ENCODE measurements around the gene DOCK10. TPM values are rescaled to one million over a fixed set of nuclear protein-coding genes. Genes with fewer than 3 reads are reported as not detected.

Gene DOCK10
- total RNA-seq, 2 experiments from 2014 or later, result 40.8 to 68.2 TPM

- BruUV-seq (replicated peaks), result no TSS peak
- Histone ChIP-seq H3K4me3 (ENCODE audit: low read depth, low read length, poor library complexity, severe bottlenecking) (no peak overlapping the region), H3K79me2 (ENCODE audit: insufficient read depth, low read depth, low read length) (no peaks in the 10 kb centered on the region), H3K36me3 (ENCODE audit: insufficient read depth, low read length) (peaks cover 65% of the 10 kb centered on the region), H4K20me1 (ENCODE audit: insufficient read depth, low read length) (no peaks in the 10 kb centered on the region), H3K9me2 (ENCODE audit: insufficient read depth, low read length) (no peaks in the 10 kb centered on the region), H3K9me3 (ENCODE audit: low read length) (no peaks in the 10 kb centered on the region), H3K27ac (ENCODE audit: low read depth, low read length, poor library complexity, severe bottlenecking) (no peak overlapping the region), H2AFZ (ENCODE audit: low read length) (no peak overlapping the region), H3K4me1 (ENCODE audit: insufficient read depth, low read length, poor library complexity, severe bottlenecking) (peaks cover 31% of the 10 kb centered on the region), H3K4me2 (ENCODE audit: low read length) (no peak overlapping the region)
- ChIA-PET CTCF (ENCODE audit: unreplicated experiment) (no interaction called here), POLR2A (interaction anchor here (0.7 to 3.0 kb wide), 9 partner anchors 22 to 416 kb away, joined by 3 to 19 read pairs (median 3); no protein-coding TSS in a partner anchor)
- TF ChIP-seq EZH2phosphoT487 (IDR thresholded peaks at IDR 0.05; ENCODE audit: borderline replicate concordance, low read depth, low read length), result no peak
- TF ChIP-seq CTCF (conservative IDR thresholded peaks at IDR 0.05; ENCODE audit: low read length), result no peak
- intact Hi-C loops (cut with micrococcal nuclease; ENCODE audit: unreplicated experiment), result loop anchor here (5.0 kb wide), 1 partner anchor 108 kb away; no protein-coding TSS in a partner anchor
- DNase-seq (ENCODE audit: low spot score), result no peak
Observed at GRCh38 chr2:224775647-224776046, 266.6 kb downstream of the DOCK10 start.

- Histone ChIP-seq H3K4me2 (ENCODE audit: low read length) (no peak overlapping the region), H3K9me3 (ENCODE audit: low read length) (no peaks in the 10 kb centered on the region), H3K4me1 (ENCODE audit: insufficient read depth, low read length, poor library complexity, severe bottlenecking) (peaks cover 35% of the 10 kb centered on the region), H3K9me2 (ENCODE audit: insufficient read depth, low read length) (no peaks in the 10 kb centered on the region), H4K20me1 (ENCODE audit: insufficient read depth, low read length) (no peaks in the 10 kb centered on the region), H3K4me3 (ENCODE audit: low read depth, low read length, poor library complexity, severe bottlenecking) (no peak overlapping the region), H2AFZ (ENCODE audit: low read length) (no peak overlapping the region), H3K79me2 (ENCODE audit: insufficient read depth, low read depth, low read length) (no peaks in the 10 kb centered on the region), H3K27ac (ENCODE audit: low read depth, low read length, poor library complexity, severe bottlenecking) (no peak overlapping the region), H3K36me3 (ENCODE audit: insufficient read depth, low read length) (peaks cover 74% of the 10 kb centered on the region)
- DNase-seq (ENCODE audit: low spot score), result no peak
- ChIA-PET CTCF (ENCODE audit: unreplicated experiment) (no interaction called here), POLR2A (interaction anchor here (1.4 kb wide), 1 partner anchor 41 kb away, joined by 4 read pairs; no protein-coding TSS in a partner anchor)
- no TSS peak for BruUV-seq (replicated peaks)
- intact Hi-C loops (cut with micrococcal nuclease; ENCODE audit: unreplicated experiment), result loop anchor here (5.0 kb wide), 1 partner anchor 107 kb away; no protein-coding TSS in a partner anchor
- TF ChIP-seq EZH2phosphoT487 (IDR thresholded peaks at IDR 0.05; ENCODE audit: borderline replicate concordance, low read depth, low read length), result no peak
- no peak for TF ChIP-seq CTCF (conservative IDR thresholded peaks at IDR 0.05; ENCODE audit: low read length)
Observed at GRCh38 chr2:224774735-224775134, 267.5 kb downstream of the DOCK10 start.

GRCh38 chr2:224772494-224772893 lies 269.8 kb downstream of the DOCK10 start:
- H3K4me3 ChIP-seq (ENCODE audit: low read depth, low read length, poor library complexity, severe bottlenecking), result no peak overlapping the region
- peaks cover 89% of the 10 kb centered on the region for H3K36me3 ChIP-seq (ENCODE audit: insufficient read depth, low read length)
- TF ChIP-seq EZH2phosphoT487 (IDR thresholded peaks at IDR 0.05; ENCODE audit: borderline replicate concordance, low read depth, low read length), result no peak
- no peak overlapping the region for H3K4me2 ChIP-seq (ENCODE audit: low read length)
- peaks cover 25% of the 10 kb centered on the region for H3K4me1 ChIP-seq (ENCODE audit: insufficient read depth, low read length, poor library complexity, severe bottlenecking)
- no peak overlapping the region for H2AFZ ChIP-seq (ENCODE audit: low read length)
- ChIA-PET POLR2A (interaction anchor here (0.9 to 1.4 kb wide), 4 partner anchors 13 to 118 kb away, joined by 3 read pairs; no protein-coding TSS in a partner anchor), CTCF (ENCODE audit: unreplicated experiment) (interaction anchor here (0.6 kb wide), 1 partner anchor 414 kb away, joined by 3 read pairs; no protein-coding TSS in a partner anchor)
- DNase-seq (ENCODE audit: low spot score), result no peak
- no peak overlapping the region for H3K27ac ChIP-seq (ENCODE audit: low read depth, low read length, poor library complexity, severe bottlenecking)
- no peaks in the 10 kb centered on the region for H4K20me1 ChIP-seq (ENCODE audit: insufficient read depth, low read length)
- intact Hi-C loops (cut with micrococcal nuclease; ENCODE audit: unreplicated experiment), result no loop called here
- no peaks in the 10 kb centered on the region for H3K9me2 ChIP-seq (ENCODE audit: insufficient read depth, low read length)
- no peaks in the 10 kb centered on the region for H3K9me3 ChIP-seq (ENCODE audit: low read length)
- H3K79me2 ChIP-seq (ENCODE audit: insufficient read depth, low read depth, low read length), result no peaks in the 10 kb centered on the region
- BruUV-seq (replicated peaks), result no TSS peak
